ENCODE data around the gene GNB1.

Gene GNB1

GRCh38 chr1:1757422-1758058, 133.3 kb downstream of the GNB1 start:
- H3K27ac ChIP-seq = peak overlapping the region; percentile 95
- no peak for TF ChIP-seq CTCF (conservative IDR thresholded peaks at IDR 0.05)

GRCh38 chr1:1756661-1757421, 134.0 kb downstream of the GNB1 start:
- TF ChIP-seq CTCF (conservative IDR thresholded peaks at IDR 0.05) = no peak
- peak overlapping the region; percentile 95 for H3K27ac ChIP-seq

GRCh38 chr1:1755852-1756251, 135.0 kb downstream of the GNB1 start:
- H3K27ac ChIP-seq = no peak overlapping the region
- TF ChIP-seq CTCF (conservative IDR thresholded peaks at IDR 0.05) = no peak

- H3K27ac ChIP-seq = no peak overlapping the region
- no peak for TF ChIP-seq CTCF (conservative IDR thresholded peaks at IDR 0.05)
Observed at GRCh38 chr1:1755426-1755825, 135.5 kb downstream of the GNB1 start.

- TF ChIP-seq CTCF (conservative IDR thresholded peaks at IDR 0.05) = no peak
- no peak overlapping the region for H3K27ac ChIP-seq
Observed at GRCh38 chr1:1754051-1754815, 136.7 kb downstream of the GNB1 start.

- TF ChIP-seq CTCF (conservative IDR thresholded peaks at IDR 0.05) = no peak
- 0 out of 2 replicates have a peak overlapping the region, but pooled peaks have one; percentile 14 for H3K27ac ChIP-seq
Observed at GRCh38 chr1:1753607-1754005, 137.3 kb downstream of the GNB1 start.

Data from VCaP (cell line).